H1 (cell line): ENCODE results near the gene TNIK. TPM values are rescaled to one million over a fixed set of nuclear protein-coding genes. Genes with fewer than 3 reads are reported as not detected.

Experiments
- ATF2 ChIP-seq: IDR thresholded peaks from 2 replicates; pipeline ENCODE4 v1.6.1; 2012; ENCODE audit warnings: low read length, inconsistent platforms
- CEBPB ChIP-seq: IDR thresholded peaks from 2 replicates; pipeline ENCODE4 v1.6.1; 2012; ENCODE audit warnings: low read depth, low read length
- CHD7 ChIP-seq: fragments of 300-600 bp; sonication (generic); IDR thresholded peaks from 2 replicates; pipeline ENCODE4 v1.7.1; 2012; ENCODE audit warnings: low read length, moderate library complexity, mild to moderate bottlenecking, inconsistent platforms; ENCODE audit not compliant: insufficient replicate concordance
- GTF2F1 ChIP-seq: IDR thresholded peaks from 2 replicates; pipeline ENCODE4 v1.6.1; 2012; ENCODE audit warnings: low read depth, low read length, improper control_type of control experiment, borderline replicate concordance
- SP4 ChIP-seq: IDR thresholded peaks from 2 replicates; pipeline ENCODE4 v1.6.1; 2012; ENCODE audit warnings: low read length, inconsistent platforms
- polyA plus RNA-seq, 7 experiments: library from polyadenylated mRNA; depleted of rRNA in 3 of 7; stranded (reverse) in 5 of 7; unstranded in 2 of 7; fragments of >200 nt in 5 of 7; fragments of 200-250 nt in 2 of 7; gene quantifications; 1 replicate in 5 of 7; 2 replicates in 1 of 7; 4 replicates in 1 of 7; pipeline versions ENCODE4 v1.2.1 to v1.2.3, GENCODE V29; 2011 to 2013; ENCODE audit warnings: missing spikeins in 2 of 7, mixed read lengths in 2 of 7
- total RNA-seq: library from RNA; stranded (reverse); fragmentation: NEBNext Ultra II Directional; extraction: Animal tissue kit (Norgen Biotek cat#: 25700); gene quantifications from 2 replicates; pipeline ENCODE4 v1.2.1, GENCODE V29; 2021

The TNIK gene
- total and polyA plus RNA-seq, 2 of the 8 experiments (the other 6 are each of a cell fraction or from before 2014, with no cell fraction given) = 7.4 to 42.0 TPM

- no peak for TF ChIP-seq CHD7
- TF ChIP-seq ATF2 = no peak
- TF ChIP-seq GTF2F1 = no peak
- no peak for TF ChIP-seq CEBPB
- no peak for TF ChIP-seq SP4
These were observed 410.3 kb downstream of the TNIK start (continued) for GRCh38 chr3:171049861-171050444.
